ENCODE measurements around the gene C16orf74.

The C16orf74 gene

DNA sequence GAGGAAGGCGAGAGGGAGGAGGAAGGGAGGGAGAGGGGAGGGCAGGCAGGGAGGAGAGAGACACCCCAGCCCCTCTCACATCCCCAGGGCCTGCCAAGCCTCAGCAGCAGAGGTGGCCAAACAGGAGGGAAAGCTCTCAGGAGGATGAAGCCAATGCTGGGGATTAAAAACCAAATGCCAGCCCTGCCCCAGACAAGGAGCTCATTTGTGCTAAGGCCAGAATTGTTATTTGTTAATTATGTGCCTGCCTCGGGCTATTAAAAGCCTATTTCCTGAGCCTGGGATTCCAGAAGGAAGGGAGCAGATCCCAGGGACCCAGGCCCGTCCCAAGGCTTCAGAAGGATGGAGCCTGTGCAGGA, 34.2 kb downstream of the C16orf74 start:
- DNase-seq, result peak; percentile 47 to 80

DNA sequence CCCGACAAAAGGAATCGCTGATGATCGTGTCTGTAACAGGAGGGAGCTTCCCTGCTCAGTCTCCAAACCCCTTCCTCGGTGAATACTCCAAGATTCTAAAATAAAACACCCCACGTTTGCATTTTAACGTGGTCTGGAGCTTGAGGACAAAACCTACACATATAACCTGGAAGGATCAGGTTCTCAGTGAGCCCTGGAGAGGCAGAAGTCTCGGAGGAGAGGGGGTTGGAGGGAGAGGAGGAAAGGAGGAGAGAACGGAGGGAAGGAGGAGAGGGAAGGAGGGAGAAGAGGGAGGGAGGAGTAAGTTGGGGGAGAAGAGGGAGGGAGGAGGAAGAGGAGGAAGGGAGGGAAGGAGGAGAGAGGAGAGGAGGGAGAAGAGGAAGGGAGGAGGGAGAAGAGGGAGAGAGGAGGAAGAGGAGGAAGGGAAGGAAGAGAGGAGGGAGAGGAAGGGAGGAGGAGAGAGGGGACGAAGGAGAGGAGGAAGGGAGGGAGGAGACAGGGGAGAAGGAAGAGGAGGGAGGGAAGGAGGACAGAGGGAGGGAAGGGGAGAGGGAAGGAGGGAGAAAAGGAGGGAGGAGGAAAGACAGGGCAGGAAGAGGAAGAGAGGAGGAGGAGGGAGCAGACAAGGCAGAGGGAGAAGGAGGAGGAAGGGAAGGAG, 34.7 kb downstream of the C16orf74 start:
- no peak for DNase-seq

DNA sequence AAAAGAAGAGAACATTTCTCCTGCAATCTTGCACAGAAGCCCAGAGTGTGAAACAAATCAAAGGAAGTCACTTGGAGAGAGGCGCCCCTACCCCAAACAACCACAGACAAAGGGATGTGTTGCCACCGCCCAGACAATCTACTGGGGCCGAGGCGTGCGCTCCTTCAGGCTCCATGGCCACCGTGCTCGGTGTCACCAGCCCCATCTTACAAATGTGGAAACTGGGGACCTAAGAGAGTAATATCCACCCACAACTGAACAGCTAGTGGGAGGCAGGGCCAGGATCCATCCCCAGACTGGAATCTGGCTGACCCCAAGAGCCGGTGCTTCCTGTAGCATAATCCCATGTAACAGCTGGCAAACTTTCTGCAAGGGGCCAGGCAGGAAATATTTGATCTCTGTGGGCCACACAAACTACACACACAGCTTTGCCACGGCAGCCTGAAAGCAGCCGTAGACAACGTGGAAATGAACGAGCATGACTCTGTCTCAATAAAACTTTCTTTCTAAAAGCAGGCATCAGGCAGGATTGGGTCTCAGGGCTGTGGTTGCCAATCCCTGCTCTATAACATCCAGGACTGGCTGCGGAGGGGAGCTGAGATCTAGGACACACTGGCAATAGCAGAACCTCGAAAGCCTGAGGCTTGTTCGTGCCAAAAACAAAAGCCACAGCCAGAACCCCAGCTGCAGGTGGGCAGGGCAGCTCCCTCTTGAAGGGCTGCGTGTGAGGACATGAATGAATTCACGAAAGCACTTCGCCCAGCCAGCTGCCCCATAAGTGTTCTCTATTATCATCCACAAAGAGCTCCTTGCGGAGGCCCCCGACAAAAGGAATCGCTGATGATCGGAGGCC, 35.5 kb downstream of the C16orf74 start:
- DNase-seq, result peak; percentile 87 to 93

DNA sequence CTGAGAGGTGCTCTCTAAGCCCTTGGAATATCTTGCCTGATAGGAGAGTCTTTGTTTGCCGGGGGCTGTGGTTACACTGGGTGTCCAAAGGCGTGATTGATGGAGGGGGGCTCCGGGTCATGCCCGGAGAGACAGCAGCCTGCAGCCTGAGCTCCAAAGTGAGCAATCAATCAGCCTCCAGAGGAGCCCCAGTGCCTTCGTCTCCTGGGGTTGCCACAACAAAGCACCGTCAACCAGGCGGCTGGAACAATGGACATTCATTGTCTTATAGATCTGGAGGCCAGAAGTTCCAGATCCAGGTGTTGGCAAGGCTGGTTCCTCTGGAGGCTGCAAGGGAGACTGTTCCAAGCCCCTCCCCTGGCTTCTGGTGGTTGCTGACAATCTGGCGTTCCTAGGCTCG, 38.1 kb downstream of the C16orf74 start:
- no peak for DNase-seq

DNA sequence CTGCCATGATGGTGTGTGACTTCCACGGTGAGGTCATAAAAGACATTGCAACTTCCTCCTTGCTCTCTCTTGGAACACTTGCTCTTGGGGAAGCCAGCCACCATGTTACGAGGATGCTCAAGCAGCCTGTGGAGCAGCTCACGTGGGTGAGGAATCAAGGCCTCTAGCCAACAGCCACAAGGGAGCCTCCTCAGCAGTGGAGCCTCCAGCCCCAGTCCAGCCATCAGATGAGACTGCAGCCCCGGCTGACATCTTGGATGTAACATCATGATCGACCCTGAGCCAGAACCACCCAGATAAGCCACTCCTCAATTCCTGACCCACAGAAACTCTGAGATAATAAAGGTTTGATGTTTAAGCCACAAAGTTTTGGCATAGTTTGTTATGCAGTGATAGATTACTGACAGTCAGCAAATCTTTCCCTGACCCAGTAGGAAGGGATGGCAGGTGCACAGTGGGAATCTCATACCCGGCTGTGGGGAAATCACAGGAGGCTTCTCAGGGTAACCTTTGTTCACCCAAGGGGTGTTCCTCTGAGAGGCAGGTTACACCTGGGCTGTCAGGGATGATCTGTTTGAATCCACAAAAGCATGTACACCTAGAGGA, 38.8 kb downstream of the C16orf74 start:
- DNase-seq, result no peak

DNA sequence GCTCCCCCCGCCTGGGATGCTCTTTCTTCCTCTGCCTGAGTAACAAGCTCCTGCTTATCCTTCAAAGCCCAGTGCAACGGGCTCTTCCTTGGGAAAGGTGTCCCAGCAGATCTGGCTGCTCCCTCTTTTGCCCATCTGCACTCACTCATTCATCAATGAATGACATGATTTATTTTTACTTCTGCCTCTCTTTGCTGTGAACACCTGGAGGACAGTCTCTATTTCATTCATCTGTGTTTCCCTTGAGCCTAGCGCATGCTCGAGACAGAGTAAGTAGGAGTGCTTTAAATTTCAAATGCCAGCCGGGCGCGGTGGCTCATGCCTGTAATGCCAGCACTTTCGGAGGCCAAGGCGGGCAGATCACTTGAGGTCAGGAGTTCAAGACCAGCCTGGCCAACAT, 40.2 kb downstream of the C16orf74 start:
- DNase-seq, result peak in 1 of 2 experiments; percentile 54

DNA sequence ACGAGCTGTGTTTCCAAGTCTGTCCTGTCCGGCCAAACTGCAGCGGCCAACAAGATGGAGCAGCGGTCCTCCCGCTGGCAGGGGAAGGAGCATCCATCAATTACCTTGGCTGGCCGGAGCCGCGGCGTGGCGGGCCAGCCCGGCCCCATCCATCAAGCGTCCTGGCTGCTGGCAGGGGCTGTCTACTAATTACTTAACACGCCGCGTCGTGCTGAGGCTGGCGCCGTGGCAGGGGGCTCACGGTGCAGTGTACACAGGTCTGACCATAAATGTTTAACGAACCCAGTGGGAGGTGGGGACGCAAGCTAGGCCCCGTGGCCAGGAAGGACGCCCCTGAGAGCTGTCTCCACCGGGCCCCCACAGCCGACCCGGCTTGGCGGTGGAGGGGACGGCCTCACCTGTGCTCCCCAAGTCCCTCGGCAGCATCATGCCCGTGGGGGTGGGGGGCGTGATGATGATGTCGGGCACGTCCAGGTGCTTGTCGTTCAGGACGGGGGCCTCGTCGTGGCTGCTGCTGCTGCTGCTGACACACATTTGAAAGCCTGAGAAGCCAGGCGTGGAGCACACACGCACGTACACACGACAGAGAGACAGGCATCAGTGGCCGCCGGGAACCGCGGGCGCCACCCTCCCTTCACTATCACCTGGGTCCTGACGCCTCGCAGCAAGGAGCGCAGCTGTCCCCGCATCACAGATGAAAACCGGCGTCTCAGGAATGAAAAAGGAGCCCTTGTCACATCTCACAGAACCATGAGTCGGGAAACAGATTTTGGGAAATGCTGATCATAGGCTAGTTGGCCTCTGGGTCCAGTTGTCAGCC, 40.9 kb downstream of the C16orf74 start:
- no peak for DNase-seq

DNA sequence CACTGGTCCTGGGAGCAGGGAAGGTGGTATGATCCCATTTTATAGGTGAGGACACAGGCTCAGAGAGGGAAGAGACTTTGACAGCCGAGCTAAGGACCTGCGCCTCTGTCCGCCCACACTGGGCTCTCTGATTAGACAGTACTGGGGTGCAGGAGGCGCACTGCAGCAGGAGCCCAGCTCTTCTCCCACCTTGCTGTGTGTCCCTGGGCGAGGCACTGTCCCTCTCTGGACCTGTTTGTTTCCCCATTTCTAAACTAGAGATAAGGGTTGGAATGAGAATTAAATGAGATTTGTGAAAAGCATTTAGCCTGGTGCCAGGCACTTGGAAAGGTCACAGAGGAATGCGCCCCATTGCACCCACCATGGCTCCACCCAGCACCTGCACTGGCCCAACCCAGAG, 42.6 kb downstream of the C16orf74 start:
- DNase-seq, result no peak

DNA sequence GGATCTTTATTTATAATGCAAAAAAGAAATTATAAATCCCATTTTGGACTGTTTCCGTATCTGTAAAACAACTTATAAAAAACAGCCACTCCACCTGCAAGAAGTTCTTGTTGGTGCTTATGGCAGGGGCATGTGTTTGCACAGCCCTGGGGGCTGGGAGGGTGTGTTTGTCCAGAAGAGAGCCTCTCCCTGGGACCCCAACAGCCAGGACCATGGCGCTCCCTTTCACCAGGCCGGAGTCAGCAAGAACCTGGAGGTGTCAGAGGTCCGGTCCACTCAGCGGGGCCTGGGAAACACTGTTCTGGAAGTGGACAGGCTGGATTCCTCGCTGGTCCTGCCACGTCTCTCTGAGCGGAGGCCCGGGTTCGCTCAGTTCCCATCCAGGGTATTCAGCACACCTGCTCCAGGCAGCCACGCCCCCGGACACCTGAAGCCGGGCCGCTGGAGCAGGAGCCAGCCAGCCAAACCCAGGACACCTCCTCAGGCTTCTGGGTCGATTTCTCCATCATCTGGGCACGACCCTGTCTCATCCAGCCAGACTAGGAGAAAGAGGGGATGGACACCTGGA, 43.3 kb downstream of the C16orf74 start:
- no peak for DNase-seq

DNA sequence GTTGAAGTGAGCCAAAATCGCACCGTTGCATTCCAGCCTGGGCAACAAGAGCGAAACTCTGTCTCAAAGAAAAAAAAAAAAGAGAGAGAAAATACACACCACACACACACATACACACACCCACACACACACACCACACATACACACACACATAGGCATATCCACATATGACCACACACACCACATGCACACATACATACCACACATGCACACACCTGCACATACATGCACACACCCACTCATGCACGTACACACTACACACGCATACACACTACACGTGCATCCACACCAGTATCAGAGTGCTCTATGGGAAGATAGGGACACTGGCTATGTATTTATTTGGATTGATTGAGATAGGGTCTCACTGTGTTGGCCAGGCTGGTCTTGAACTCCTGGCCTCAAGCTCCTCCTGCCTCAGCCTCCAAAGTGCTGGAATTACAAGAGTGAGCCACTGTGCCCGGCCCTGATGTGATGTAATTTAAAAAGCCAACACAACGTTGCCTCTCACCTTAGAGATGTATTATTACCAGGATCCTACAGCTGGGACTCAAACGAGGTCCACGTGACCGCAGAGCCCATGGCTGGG, 44.4 kb downstream of the C16orf74 start:
- DNase-seq, result no peak

DNA sequence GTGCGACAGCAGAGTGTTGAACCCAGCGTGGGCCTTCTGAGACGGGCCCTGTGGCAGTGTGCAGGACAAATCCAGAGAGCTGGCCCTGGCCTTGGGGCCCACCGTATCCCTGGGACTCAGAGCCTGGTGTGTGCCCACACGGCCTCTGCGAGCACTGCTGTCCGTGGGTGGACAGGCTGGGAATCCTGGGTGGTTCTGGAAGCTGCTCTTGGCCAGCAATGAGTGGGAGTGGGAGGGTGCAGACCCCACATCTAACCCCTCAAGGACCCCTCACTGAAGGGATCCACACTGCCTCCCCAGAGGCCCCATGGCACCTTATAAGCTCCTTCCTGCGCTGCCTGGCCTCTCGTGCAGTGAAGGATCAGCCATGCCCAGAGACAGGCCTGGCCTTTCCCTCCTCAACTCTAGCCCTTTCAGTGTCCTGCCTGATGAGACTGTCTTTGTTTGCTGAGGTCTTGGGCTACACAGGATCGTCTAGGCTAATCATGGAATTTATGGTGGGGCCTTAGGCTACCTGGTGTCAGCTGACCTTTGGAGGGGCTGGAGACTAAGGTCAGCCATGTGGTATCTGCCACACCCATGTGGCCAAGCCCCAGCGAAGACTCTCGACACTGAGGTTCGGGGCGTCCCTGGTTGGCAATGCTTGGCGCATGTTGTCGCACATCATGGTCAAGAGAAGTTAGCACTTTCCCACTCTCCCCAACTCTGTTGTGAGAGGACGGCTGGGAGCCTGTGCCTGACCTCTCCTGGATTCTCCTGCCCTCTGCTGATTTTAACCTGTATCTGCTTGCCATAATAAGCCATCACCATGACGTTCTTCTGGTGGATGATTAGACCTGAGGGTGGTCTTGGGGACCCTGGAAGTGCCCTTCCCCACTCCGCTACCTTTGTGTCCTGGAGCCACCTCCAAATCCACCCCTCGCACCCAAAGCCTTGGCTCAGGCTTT, 45.7 kb downstream of the C16orf74 start:
- DNase-seq, result no peak

DNA sequence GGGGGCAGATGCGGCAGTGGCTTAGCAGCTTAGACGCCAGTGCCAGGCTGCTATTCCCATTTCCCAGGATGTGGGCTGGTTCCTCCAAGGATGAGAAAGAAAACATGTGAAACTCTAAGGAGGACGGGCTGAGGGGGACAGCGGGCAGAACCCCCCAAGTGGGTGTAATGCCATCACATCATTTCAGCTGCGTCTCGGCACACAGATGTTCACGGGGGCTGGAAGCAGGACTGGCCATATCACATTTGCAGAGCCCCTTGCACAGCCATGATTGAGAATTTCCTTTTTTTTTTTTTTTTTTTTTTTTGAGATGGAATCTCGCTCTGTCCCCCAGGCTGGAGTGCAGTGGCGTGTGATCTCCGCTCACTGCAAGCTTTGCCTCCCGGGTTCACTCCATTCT, 46.9 kb downstream of the C16orf74 start:
- DNase-seq, result no peak

DNA sequence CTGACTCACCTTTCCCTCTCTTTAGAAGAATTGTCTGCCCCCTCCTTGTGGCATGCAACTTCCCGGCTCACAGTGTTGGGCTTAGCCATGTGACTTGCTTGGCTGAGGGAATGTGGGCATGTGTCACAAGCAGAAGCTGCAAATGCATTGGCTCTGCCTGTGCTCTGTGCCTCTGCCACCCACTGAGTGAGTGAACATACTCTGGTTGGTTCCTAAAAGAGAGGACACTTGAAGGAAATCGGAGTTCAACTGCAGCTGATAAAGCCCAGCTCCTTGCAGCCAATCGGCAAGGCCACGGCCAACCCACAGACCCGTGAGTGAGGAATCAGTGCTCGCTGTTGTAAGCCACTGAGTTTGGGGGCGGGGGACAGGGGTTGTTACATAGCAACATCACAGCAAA, 51.3 kb downstream of the C16orf74 start:
- DNase-seq, result no peak

DNA sequence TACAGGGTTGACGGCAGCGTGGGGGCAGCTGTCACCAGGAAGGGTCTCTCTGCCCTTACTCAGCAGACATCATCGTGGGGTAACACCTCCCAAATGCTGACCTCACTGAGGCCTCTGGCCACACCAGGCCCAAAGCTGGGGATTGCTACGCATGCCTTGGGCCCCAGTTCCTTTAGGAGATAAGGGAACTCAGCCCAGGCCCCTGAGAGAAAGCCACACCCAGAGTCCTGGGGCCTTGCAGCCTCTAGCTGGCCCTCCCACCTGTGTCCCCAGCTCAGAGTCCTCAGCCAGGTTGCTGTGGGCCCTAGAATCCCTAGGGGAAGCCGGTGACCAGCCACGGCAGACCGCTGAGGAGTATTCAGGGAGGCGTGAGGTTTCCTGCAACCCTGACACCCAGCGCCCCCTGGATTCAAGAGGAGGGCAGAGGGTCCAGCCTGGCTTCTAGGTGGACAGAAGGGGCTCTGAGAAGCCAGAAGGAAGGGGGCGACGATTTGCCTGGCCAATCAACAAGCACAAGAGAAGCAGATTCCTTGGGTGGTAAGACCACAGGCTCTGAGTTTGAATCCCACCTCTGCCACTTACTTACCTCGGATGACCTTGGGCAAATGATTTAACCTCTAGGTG, 51.8 kb downstream of the C16orf74 start:
- no peak for DNase-seq

DNA sequence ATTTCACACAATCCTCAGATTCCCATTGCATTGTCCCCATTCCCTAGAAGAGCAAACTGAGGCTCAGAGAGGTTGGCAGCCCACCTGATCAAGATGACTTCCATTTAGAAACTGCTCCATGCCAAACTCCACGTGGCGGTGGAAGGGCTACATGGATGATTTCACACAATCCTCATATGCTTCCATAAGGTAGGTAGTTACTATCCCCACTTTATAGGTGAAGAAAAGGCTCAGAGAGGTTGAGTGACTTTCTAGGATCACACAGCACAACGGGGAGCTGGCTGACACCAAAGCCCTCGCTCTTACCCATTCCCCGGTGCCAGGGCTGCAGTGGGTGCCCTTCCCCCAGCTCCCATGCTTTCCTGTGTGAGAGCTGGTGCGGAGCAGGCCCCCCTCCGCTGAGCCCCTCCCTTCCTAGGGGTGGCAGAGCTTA, 52.4 kb downstream of the C16orf74 start:
- DNase-seq, result no peak

DNA sequence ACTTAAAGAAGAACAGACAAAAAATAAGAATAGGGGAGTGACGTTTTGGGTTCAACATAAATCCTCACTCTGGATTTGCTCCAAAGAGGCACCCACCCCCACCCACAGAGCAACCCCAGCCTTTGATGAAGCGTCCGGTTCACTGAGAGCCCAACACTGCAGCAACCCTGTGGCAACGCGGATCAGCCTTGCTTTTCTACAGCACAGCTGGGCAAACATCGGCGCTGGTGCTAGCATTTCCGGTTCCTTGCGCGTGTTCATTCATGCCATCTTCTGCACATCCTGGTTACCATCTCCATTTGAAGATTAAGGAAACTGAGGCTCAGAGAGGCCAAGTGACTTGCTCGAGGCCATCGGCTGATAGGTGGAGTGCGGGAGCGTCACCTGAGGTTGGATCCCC, 53.5 kb downstream of the C16orf74 start:
- no peak for DNase-seq

DNA sequence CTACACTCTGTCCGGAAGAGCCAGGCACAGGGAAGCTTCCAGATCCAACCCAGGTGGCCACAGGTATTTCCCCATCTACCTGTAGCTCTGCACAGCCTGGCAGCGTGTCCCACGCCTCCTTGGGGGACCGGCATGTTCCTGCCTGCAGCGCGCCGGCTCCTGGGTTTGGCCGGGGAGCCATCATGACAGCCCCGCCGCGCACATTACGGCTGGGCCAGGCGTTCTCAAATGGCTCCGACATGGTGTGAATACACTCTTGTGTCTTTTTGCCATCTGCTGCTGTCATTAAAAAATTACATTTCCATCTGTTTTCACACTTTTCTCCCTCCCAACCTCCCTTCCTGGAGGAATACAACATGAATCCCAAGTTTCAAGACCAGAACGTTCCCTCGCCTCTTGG, 54.1 kb downstream of the C16orf74 start:
- peak; percentile 27 to 78 for DNase-seq

DNA sequence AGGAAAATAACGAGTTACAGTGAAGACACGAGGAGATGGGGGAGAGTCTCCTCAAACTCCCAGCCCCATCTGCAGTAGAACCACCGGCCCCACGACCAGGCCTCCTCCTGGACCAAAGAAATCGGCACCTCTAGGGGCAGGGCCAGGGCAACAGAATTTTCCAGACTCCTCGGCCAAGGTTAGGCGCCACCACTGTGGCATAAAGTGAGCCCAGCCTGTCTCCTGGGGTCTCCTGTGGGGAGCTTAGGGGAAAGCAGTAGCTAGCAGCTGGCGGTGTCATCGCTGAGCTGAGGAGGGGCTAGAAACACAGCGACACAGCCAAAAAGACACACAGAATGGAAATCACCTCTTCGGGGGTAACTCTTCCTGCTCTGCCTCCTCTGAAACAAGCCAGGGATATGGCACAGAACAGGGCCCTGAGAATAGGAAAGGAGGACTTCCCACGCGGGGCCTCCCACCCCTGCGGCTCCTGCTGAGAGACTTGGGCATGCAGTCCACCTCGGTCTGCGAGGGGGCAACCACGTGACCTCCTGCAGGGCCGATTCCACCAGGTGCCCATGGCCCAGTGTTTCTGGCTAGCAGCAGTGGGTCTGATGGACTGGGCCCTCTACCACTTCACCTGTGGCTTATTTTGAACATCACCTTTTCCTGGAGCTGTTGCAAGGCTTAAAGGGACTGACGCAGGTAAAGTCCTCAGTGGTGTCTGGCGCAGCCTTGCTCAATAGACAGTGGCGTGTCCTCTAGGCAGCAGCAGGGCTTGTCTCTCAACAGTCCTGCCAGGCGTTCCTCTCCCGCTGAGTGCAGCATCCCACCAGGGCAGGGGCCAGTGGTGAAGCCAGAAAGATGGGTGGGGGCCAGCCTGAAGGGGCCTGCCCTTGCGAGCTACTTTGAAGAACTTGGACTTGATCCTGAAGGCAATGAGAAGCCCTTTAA, 55.4 kb downstream of the C16orf74 start:
- DNase-seq, result no peak

DNA sequence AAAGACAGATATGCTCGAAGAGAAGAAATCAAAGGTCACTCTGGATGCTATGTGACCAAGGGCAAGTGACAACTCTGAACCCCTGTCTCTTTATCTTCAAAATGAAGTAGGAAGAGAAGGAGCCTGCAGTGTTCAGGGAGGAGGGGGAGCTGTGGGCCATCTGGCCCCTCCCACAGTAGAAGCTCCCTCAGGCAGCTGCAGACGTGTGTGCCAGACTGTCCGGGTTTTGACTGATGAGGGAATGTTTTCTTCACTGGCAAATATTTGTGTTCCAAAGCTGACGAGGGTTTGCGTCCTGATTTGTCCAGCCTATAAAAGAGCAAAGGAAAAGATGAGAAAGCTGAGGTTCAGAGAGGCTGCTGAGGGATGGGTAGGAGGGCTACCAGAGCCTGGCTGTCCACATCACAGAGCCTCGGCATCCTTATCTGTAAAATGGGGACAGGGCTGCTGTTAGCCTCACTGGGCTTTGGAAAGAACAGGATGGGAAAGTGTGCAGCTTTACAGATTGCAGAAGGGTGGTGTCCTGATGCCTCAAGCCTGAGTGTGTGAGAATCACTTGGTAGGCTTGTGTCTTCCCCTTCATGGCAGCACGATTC, 60.3 kb downstream of the C16orf74 start:
- DNase-seq, result peak in 1 of 2 experiments; percentile 31
